ENCODE results near the gene GOLPH3. TPM values are rescaled to one million over a fixed set of nuclear protein-coding genes. Genes with fewer than 3 reads are reported as not detected.
"Not testable (repeated sequence)": the region's sequence is repeated elsewhere in the genome, so short reads cannot be mapped to it uniquely, and the experiment has no call there.

The GOLPH3 gene
- total RNA-seq, 6 experiments from 2014 or later, result 86.3 to 97.0 (median 93.8) TPM

DNA sequence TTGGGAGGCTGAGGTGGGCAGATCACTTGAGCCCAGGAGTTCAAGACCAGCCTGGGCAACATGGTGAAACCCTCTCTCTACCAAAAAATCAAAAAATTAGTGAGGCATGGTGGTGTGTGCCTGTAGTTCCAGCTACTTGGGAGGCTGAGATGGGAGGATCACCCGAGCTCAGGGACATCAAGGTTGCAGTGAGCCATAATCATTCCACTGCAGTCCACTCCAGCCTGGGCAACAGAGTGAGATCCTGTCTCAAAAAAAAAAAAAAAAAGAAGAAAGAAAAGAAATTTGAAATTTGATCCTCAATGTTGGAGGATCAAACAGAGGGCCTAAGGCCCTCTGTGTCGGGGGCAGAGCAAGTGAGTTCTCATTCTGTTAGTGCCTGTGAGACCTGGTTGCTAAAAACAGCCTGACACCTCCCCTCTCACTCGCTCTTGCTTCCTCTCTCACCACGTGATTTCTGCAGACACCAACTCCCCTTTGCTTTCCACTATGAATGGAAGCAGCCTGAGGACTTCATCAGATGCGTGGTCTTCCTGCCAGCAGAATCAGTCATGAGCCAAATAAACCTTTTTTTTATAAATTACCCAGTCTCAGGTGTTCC is 8.4 kb upstream of the GOLPH3 start:
- no peak for DNase-seq
- H3K9me3 Mint-ChIP-seq, result peaks cover 4% of the 10 kb centered on the region
- H3K36me3 Mint-ChIP-seq (ENCODE audit: low read depth), result no peaks in the 10 kb centered on the region; the same call in 1 of the 2 replicates
- no peak overlapping the region for H3K27ac Mint-ChIP-seq
- no peak overlapping the region for H3K4me3 Mint-ChIP-seq
- peaks cover 4% of the 10 kb centered on the region; the same call in 1 of the 2 replicates for H3K4me1 Mint-ChIP-seq (ENCODE audit: low read depth)
- TF ChIP-seq, protein P1, sequence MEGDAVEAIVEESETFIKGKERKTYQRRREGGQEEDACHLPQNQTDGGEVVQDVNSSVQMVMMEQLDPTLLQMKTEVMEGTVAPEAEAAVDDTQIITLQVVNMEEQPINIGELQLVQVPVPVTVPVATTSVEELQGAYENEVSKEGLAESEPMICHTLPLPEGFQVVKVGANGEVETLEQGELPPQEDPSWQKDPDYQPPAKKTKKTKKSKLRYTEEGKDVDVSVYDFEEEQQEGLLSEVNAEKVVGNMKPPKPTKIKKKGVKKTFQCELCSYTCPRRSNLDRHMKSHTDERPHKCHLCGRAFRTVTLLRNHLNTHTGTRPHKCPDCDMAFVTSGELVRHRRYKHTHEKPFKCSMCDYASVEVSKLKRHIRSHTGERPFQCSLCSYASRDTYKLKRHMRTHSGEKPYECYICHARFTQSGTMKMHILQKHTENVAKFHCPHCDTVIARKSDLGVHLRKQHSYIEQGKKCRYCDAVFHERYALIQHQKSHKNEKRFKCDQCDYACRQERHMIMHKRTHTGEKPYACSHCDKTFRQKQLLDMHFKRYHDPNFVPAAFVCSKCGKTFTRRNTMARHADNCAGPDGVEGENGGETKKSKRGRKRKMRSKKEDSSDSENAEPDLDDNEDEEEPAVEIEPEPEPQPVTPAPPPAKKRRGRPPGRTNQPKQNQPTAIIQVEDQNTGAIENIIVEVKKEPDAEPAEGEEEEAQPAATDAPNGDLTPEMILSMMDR (IDR thresholded peaks at IDR 0.05), result no peak
- no peaks in the 10 kb centered on the region; the same call in none of the 2 replicates for H3K27me3 Mint-ChIP-seq (ENCODE audit: insufficient read depth)

DNA sequence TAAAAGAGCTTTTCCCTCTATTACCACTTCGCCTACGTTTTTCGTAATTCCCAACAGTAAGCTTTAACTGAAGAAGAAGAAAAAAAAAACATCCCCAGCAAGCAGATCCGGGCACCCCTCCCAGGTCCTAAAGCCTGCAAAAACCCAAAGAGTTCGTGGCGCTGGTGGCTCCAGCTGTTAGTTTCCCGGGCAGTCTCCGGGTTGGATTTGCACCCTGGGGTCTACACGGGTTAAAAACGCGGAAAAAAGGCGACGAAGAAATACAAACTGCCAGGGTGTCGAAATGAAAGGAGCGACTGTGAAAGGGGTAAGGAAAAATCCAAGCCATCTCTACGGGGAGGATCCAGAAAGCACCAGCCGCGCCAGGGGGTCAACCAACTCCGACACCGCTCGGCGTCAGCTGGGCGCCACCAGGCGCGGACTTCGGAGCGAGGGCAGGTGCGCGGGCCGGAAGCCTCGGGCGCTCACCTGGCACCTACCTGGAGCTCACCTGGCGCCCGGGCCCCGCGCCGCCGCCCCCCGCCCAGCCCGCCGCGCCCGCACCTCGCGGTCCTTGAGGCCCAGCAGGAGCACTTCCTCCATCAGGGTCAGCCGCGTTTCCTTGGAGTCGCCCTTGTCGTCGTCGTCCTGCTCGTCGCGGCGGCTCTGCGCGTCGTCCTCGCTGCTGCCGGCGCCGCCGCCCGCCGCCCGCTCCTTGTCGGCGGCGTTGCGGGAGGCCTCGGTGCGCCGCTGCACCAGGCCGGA is 680 bp downstream of the GOLPH3 start:
- H3K4me1 Mint-ChIP-seq (ENCODE audit: low read depth), result peaks cover 52% of the 10 kb centered on the region
- DNase-seq, result peak; percentile 29
- peaks cover 10% of the 10 kb centered on the region for H3K9me3 Mint-ChIP-seq
- TF ChIP-seq, protein P1 (IDR thresholded peaks at IDR 0.05), result no peak
- peaks cover 3% of the 10 kb centered on the region for H3K27me3 Mint-ChIP-seq (ENCODE audit: insufficient read depth)
- H3K4me3 Mint-ChIP-seq, result peak overlapping the region; percentile 99
- peak overlapping the region; percentile 98 for H3K27ac Mint-ChIP-seq
- peaks cover 36% of the 10 kb centered on the region for H3K36me3 Mint-ChIP-seq (ENCODE audit: low read depth)

DNA sequence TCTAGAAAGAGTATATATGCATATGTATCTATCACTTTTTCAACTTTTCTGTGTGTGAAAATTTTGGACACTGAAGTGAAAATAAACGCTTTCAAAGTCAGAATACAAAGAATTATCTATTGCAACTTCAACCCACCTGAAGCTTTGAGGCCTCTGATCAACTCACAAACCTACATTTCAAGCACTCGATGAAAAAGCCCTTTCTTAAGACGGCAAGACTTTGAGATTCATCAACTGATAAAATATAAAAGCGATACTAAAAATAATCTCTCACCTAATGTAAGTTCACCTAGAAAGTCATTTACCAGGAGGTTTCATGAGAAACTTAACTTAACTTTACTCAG is 1.2 kb downstream of the GOLPH3 start:
- Mint-ChIP-seq H3K9me3 (peaks cover 10% of the 10 kb centered on the region), H3K4me3 (peak overlapping the region; percentile 99), H3K4me1 (ENCODE audit: low read depth) (peaks cover 55% of the 10 kb centered on the region), H3K36me3 (ENCODE audit: low read depth) (peaks cover 39% of the 10 kb centered on the region), H3K27ac (peak overlapping the region; percentile 98), H3K27me3 (ENCODE audit: insufficient read depth) (peaks cover 3% of the 10 kb centered on the region)
- DNase-seq, result no peak
- TF ChIP-seq, protein P1 (IDR thresholded peaks at IDR 0.05), result no peak

DNA sequence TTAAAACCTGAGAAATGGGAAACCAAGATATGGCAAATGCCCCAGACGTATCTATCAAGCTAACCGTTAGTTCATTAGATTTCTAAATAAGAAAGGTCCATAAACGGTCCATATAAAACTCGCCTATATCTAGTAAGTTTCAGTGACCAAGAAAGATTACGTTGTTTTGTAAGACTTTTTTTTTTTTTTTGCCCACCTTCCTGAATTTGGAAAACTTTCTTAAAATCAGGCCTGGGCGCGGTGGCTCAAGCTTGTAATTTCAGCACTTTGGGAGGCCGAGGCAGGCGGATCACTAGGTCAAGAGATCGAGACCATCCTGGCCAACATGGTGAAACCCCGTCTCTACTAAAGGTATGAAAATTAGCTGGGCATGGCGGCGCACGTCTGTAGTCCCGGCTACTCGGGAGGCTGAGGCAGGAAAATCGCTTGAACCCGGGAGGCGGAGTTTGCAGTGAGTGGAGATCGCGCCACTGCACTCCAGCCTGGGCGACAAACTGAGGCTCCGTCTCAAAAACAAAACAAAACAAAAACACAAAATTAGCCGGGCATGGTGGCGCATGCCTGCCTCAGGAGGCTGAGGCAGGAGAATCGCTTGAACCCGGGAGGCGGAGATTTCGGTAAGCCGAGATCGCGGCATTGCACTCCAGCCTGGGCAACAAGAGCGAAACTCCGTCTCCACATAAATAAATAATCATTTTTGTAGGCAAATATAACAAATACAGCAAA is 1.8 kb downstream of the GOLPH3 start:
- H3K36me3 Mint-ChIP-seq (ENCODE audit: low read depth), result peaks cover 39% of the 10 kb centered on the region
- not testable (repeated sequence) for H3K27me3 Mint-ChIP-seq (ENCODE audit: insufficient read depth); H3K9me3 Mint-ChIP-seq; DNase-seq
- peak overlapping the region; percentile 99 for H3K4me3 Mint-ChIP-seq
- peaks cover 50% of the 10 kb centered on the region for H3K4me1 Mint-ChIP-seq (ENCODE audit: low read depth)
- H3K27ac Mint-ChIP-seq, result peak overlapping the region; percentile 98

DNA sequence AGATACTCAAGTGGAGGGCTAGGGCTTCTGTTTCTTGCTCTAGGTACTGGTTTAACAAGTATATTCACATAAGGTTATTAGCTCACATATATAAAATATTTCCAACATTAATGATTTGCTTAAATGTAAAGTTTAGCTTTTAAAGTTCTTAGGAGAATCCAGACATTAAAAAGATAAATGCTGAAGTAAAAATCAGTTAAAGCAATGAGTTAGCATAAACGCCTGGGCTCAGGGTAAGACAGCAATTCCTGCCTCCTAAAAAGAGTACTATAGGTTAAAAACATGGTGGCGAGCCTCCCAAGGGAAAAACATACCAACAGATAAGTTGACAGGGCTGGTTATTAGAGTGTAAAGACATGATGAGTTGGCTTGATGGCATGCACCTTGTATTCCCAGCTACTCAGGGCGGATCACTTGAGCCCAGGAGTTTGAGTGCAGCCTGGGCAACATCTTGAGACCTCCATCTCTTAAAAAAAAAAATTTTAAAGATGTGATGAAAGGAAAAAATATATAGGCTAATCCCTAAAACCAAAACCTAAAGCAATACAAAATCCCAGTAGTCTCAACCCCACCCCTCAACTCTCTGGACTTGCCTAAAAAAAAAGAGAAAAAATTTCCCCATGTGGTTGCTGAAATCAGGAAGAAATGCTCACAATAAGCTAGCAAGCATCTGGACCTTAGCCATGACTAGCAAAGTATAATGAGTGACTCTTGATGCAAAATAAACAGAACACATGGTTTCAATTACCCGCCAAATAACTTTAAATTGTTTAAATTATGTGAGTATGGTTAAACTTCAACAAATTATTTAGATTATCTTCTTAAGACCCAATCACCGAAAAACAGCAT is 3.6 kb downstream of the GOLPH3 start:
- Mint-ChIP-seq H3K9me3 (peaks cover 5% of the 10 kb centered on the region), H3K27me3 (ENCODE audit: insufficient read depth) (peaks cover 3% of the 10 kb centered on the region), H3K36me3 (ENCODE audit: low read depth) (peaks cover 34% of the 10 kb centered on the region), H3K27ac (peak overlapping the region; percentile 98), H3K4me1 (ENCODE audit: low read depth) (peaks cover 40% of the 10 kb centered on the region), H3K4me3 (peak overlapping the region; percentile 99)
- TF ChIP-seq, protein P1 (IDR thresholded peaks at IDR 0.05), result no peak
- DNase-seq, result peak; percentile 83
